Cardiac septum (tissue), 1 donor: Measurements from ENCODE around the gene SMG5. TPM values are rescaled to one million over a fixed set of nuclear protein-coding genes. Genes with fewer than 3 reads are reported as not detected.

Experiments used
- DNase-seq: peaks from one replicate; pipeline ENCODE4 v3.0.0-alpha.2; 2020; ENCODE audit warnings: low spot score
- intact Hi-C: fragments of 100-400 bp; cut with DNase I; formaldehyde crosslinking; loops from one replicate; pipeline ENCODE4 v1.14.0; 2022
- total RNA-seq: library from RNA; stranded (reverse); fragmentation: NEBNext Ultra II Directional; extraction: Animal tissue kit (Norgen Biotek cat#: 25700); gene quantifications from one replicate; pipeline ENCODE4 v1.2.1, GENCODE V29; 2021
- donor health status: DM: no; HTN: no; CAD: no.

Gene SMG5
- total RNA-seq, 1 donor from 2014 or later: 112 TPM

- intact Hi-C loops: loop anchor here (5.0 kb wide), 1 partner anchor 122 kb away; no protein-coding TSS in a partner anchor
- no peak for DNase-seq
Observed at GRCh38 chr1:156284757-156285156, 2.1 kb upstream of the SMG5 start.

DNA sequence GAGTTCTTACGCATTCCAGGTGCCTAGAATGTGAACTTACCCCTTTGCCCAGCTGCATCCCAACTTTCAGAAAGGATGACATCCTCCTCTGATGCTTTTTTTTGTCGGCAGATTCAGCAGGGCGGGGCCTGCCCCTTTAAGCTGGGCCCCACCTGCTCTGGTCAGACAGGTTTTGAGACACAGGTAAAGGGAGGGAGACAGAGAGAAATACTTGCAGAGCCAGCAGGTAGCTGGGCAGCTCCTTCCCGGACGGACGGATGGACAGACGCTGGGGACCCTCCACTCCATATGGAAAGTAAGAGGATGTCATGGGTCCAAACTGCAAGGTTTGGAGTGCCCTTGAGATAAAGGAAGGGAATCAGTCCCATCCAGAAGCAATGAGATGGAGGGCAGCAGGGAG lies 1.5 kb upstream of the SMG5 start, which contains the start of gene TMEM79:
Gene TMEM79 (plus strand): TSS at position 214 of the 400 bp plus-strand sequence. CDS start 902 bp downstream, outside the sequence.
- intact Hi-C loops: loop anchor here (5.0 kb wide), 1 partner anchor 122 kb away; no protein-coding TSS in a partner anchor
- no peak for DNase-seq

GRCh38 chr1:156283521-156283920 lies 896 bp upstream of the SMG5 start:
- intact Hi-C loops: loop anchor here (5.0 kb wide), 1 partner anchor 121 kb away; no protein-coding TSS in a partner anchor
- DNase-seq: no peak

GRCh38 chr1:156281693-156282478 lies 739 bp downstream of the SMG5 start:
- no peak for DNase-seq

GRCh38 chr1:156281281-156281680 lies 1.3 kb downstream of the SMG5 start:
- peak; percentile 88 for DNase-seq
- intact Hi-C loops: loop anchor here (5.0 kb wide), 1 partner anchor 119 kb away; no protein-coding TSS in a partner anchor

More at GRCh38 chr1:156281693-156282478, 739 bp downstream of the SMG5 start:
- intact Hi-C loops: loop anchor here (5.0 kb wide), 1 partner anchor 120 kb away; no protein-coding TSS in a partner anchor

GRCh38 chr1:156279837-156280236 lies 2.8 kb downstream of the SMG5 start:
- intact Hi-C loops: loop anchor here (5.0 kb wide), 1 partner anchor 118 kb away; no protein-coding TSS in a partner anchor

DNA sequence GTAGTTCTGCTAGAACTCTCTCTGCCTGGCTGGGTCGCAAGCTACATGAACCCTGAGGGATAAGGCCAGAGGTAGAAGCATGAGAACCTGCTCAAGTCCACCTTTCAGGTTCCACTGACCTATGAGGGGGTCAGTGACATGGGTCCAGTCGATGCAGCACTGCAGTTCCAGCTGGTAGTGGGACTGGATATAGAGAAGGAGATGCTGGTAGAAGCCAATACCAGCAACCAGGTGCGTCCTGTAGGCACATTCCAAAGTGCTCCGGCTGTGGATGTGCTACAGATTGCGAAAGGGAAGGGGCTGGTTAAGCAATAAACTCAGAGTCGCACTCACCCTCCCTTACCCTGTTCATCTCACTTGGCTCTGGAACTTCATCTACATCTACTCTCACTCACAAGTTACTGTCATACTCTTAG lies 5.7 kb downstream of the SMG5 start:
- no peak for DNase-seq
- intact Hi-C loops: no loop called here

More at GRCh38 chr1:156279837-156280236, 2.8 kb downstream of the SMG5 start:
- DNase-seq: no peak

GRCh38 chr1:156276532-156276931 lies 6.1 kb downstream of the SMG5 start:
- no peak for DNase-seq

DNA sequence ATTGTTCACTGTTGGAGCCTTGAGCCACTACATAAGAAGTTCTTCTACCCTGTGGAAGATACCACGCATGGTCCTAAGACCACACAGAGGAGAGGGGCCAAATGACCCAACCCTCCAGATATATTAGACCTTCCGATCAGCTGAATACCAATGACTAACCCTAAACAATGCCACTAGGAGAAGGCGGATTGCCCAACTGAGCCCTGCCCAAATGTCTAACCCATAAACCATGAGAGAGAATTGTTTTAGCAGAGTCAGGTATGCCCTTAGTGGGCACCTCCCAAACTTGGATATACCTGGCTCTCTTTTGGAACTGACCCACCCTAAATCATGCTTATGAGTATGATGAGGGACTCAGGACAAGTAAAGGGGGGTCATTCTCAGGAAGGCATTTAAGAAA lies 12.3 kb downstream of the SMG5 start:
- intact Hi-C loops: no loop called here
- no peak for DNase-seq

More at GRCh38 chr1:156276532-156276931, 6.1 kb downstream of the SMG5 start:
- intact Hi-C loops: no loop called here

- no peak for DNase-seq
- intact Hi-C loops: loop anchor here (5.0 kb wide), 1 partner anchor 54 kb away; no protein-coding TSS in a partner anchor
Observed at GRCh38 chr1:156268336-156268735, 14.3 kb downstream of the SMG5 start.

- no peak for DNase-seq
- intact Hi-C loops: loop anchor here (5.0 kb wide), 1 partner anchor 56 kb away; no protein-coding TSS in a partner anchor
Observed at GRCh38 chr1:156266051-156266450, 16.6 kb downstream of the SMG5 start.

- DNase-seq: no peak
- intact Hi-C loops: no loop called here
Observed at GRCh38 chr1:156263288-156263655, 19.4 kb downstream of the SMG5 start.

- DNase-seq: no peak
- intact Hi-C loops: no loop called here
Observed at GRCh38 chr1:156262461-156263287, 20.0 kb downstream of the SMG5 start.

- intact Hi-C loops: no loop called here
- DNase-seq: no peak
Observed at GRCh38 chr1:156260896-156261295, 21.7 kb downstream of the SMG5 start.

DNA sequence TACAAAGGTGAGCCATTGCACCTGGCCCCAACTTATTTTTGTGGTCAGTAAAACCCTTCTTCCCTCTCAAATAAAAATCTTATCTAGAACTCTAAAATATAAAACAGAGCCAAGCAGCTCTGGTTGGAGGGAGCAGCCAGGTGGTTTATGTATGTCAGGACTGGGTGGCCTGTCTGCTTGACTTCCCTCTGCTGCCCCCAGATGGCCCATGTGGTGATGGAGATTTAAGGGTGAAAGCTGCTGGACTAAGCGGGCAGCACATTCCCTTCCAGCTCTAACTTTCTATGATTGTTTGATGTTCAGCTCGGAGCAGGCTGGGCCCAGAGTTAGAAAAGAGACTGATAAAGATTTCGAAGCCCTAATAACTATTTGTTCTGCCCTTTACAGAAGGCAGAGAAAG lies 22.8 kb downstream of the SMG5 start:
- no peak for DNase-seq
- intact Hi-C loops: no loop called here

- intact Hi-C loops: no loop called here
- DNase-seq: no peak
Observed at GRCh38 chr1:156258859-156259258, 23.8 kb downstream of the SMG5 start.

GRCh38 chr1:156257711-156258110 lies 24.9 kb downstream of the SMG5 start:
- DNase-seq: no peak
- intact Hi-C loops: no loop called here

DNA sequence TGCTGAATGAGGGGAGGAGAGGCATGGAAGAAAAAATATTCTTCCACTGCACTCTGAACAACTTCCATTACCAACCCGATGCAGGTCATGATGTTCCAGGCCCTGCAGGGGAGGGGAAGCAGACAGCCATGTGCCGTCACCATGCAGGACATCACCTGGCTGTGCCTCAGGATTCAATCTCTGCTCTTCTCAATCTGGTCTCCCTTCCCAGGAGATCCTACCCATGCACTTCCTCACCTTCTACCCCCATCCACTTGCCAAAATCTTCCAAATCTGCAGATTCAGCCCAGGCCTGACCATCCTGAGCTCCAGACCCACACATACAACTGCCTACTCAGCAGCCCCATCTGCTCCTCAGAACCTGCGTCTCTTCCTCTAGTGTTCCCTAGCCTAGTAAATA lies 29.0 kb downstream of the SMG5 start:
- intact Hi-C loops: no loop called here
- no peak for DNase-seq

- DNase-seq: no peak
- intact Hi-C loops: no loop called here
Observed at GRCh38 chr1:156251527-156251926, 31.1 kb downstream of the SMG5 start.

- intact Hi-C loops: no loop called here
- DNase-seq: no peak
Observed at GRCh38 chr1:156249593-156249992, 33.0 kb downstream of the SMG5 start.
